Measurements from ENCODE around the gene CCDC24. TPM values are rescaled to one million over a fixed set of nuclear protein-coding genes. Genes with fewer than 3 reads are reported as not detected.
A peak's percentile ranks its signal among the peaks of the same experiment; 100 is the strongest.

CCDC24 gene
- 10.6 and 11.1 TPM in 2 replicates for total RNA-seq (2014; rRNA removed; shearing (Covaris generic))

DNA sequence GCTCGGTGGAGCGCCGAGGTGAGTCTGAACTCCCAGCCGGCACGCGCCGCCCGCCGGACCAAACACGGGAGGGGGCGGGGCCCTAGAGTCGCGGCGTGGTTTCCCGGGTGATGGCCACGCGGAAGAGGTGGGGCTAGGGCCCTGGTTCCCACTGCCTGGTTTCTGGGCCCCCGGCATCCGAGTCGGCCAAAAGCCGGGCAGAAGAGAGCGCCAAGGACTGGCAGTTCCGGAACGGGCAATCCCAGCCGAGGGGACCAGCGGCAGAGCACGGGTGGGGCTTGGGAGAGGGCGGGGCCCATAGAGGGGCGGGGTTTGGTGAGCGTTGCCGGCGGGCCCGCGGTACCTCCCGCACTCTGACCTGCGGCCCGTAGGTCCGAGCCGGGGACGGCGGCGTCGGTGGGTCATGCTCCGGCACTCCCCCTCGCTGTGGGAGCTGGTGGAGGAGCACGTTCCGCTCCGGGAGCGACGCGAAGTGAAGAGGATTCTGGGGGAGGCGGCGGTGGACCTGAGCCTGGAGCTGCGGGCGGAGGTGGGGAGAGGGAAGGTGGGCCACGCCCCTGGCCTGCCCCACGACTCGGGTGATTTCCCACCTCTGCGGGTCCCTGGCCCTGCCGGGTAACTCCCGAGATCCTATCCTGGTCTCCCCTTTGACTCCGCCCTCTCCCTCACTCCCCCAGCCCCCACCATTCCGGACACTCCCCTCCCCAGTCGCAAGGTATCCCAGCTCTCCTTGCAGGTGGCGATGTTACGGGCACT lies at the start of gene CCDC24:
Gene CCDC24, plus strand, starts transcription at position 124 of the 756 bp plus-strand sequence. Its CDS starts 280 bp downstream, at position 404.
- peak; percentile 92 for DNase-seq (ENCODE audit: low read depth)

DNA sequence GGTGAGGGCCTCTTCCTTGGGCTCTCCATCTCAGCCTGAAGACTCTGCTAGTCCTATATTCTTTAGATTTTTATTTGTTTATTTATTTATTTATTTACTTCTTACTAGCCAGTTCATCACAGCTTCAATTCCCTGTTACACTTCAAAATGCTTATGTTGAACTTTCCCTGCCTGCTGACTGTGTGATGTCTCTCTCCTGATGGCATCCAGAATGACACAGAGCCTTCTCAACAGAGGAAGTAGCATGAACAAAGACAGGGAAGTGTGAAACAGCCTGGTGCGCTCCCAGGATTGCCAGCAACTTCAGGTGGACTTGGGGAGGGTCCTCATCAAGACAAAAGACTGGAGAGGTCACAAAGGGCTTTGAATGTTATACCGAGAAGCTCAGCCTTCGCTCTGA lies 49.0 kb upstream of the CCDC24 start:
- no peak for DNase-seq (ENCODE audit: low read depth)

DNA sequence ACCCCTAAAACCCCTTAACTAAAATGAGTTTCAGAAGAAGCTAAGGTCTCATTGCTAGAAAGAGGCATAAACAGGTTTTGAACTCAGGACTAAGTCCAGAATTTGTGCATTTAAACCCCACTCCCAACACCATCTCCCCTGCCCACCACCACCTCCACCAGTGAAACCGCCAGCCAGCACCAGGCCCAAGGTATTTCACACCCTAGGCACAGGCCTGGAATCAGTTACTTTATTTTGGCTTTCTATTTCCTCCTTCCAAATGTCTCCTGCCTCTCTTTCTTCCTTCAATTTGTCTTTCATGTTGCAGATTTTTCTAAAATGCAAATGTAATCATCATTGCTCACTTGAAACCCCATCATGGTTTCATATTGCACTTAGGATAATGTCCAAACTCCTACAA lies 46.5 kb upstream of the CCDC24 start:
- no peak for DNase-seq (ENCODE audit: low read depth)

DNA sequence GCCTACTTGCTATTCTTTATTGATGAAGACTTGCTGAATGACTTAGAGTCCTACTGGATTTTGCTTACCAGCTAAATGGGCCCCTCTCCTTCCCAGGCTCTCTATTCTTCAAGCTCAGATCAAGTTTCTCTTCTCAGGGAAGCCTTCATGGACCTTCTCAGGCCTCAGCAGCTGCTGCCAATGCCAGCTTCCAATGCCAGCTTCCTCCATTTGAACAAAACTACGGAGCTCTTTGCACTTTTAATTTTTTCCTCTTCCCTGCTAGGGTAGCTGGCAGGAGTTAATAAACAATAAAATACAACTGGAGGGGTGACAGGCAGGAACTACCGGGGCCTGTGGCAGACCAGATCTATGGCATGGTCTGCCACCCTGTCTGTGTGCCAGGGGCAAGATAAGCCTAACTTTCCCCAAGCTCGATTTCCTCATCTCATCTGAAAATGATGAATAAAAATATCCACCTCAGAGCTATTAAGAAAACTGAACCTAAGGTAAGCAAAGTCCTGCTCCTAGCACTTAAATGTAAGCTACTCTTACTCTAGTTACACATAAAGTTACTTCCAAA lies 45.6 kb upstream of the CCDC24 start:
- DNase-seq (ENCODE audit: low read depth) = no peak

DNA sequence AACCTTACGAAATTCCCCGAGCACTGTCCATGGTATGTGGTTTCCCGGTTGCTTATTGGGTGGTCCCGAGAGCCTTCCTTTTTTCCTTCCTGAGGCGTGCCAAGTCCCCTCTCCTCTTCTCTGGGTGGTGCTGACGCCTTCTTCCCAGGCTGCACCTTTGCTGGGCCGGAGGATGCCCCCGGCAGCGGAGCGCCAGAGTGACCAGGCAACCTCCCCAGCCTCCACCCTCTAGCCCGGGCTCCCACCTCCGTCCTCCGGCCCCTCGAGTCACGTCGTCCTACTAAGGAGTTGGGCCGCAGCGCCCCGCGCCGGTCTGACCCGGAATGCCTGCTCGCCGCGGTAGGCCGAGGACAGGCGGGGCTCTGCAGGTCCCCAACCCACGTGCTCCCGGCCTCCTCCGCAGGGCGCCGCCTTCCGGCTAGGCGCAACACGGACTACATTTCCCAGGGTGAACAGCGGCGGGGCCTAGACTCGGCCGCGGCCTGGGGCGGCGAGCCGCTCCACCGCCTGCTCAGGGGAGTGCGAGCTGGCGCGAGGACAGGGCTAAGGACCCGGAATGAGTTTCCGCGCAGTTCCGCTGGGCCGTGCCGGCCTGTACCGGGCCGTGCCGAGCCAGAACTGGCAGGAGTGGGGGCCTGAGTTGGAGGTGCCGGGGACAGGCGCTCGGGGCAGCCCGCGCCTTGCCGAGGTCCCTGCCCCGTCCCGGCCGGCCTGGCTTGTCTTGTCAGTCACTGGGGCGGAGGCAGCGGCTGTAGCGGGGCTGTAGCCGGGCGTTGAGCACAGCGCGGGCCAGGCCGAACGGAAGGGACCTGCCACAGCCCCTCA lies 45.0 kb upstream of the CCDC24 start, which contains the start of gene IPO13:
Gene IPO13, plus strand, starts transcription at position 715 of the 825 bp plus-strand sequence. CDS start 651 bp downstream, outside the sequence.
- DNase-seq (ENCODE audit: low read depth) = peak; percentile 92

DNA sequence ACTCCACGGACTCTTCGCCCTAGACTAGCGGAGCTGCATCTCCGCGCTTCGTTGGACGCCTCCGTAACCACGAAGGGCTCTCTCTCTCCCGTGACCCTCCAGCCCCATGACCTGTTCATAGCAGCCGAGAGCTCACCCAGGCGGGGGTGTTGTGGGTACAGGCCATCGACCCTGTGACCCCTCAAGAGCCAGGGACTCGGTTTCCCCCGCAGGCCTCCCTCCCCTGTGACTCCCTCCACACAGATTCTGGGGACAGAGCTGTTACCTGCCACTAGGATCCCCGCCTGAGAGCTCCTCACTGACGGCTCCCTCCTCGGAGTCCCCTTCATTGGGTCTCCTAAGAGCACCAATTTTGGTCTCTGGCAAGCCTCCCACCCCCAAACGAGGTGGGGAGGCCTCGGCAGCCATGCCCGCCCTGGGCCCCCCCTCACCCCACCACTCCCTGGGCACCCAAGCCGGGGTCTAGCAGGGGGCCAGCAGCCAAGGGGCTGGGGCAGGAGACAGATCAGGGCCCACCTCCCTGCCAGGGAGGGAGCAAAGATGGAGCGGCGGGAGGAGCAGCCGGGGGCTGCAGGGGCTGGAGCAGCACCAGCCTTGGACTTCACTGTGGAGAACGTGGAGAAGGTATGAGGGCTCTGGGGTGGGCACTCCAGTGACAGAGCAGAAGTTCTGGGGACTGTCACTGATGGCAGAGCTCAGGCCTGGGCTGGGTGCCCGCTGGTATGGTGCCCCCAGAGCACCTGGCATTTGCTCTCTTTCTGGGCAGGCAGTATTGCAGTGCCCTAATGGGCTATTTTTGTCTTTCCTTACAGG lies 44.1 kb upstream of the CCDC24 start:
- DNase-seq (ENCODE audit: low read depth) = no peak

DNA sequence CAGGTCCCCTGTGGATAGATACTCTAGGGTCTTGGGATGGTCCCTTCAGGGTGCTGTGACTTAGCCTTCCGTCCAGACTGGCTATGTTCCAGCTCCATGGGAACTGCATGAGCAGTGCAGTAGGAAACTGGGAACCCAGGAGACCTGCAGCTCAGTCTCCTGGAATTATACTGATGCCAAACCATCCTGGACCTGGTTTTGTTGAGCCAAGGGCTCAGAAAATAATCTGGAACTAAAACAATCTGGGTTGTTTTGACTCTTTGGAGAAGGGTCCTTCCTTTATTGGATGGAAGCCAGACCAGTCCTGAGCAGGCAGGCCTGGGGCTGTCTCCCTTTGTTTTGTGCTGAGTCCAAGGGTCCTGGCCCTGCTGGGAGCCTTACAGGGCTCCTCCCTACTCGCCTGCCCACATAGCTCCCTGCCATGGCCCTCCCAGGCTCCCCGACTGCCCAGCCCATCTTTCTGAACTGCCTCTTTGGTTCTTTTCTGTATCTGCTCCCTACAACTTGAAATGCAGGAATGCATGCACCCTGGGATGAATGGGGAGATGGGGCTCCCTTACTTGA lies 43.4 kb upstream of the CCDC24 start:
- no peak for DNase-seq (ENCODE audit: low read depth)

DNA sequence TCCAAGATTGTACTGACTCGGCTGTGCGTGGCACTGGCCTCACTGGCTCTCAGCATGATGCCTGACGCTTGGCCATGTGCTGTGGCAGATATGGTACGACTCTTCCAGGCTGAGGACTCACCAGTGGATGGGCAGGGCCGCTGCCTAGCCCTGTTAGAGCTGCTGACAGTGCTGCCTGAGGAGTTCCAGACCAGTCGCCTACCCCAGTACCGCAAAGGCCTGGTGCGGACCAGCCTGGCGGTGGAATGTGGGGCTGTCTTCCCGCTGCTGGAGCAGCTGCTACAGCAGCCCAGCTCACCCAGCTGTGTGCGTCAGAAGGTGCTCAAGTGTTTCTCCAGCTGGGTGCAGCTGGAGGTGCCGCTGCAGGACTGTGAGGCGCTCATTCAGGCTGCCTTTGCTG lies 41.7 kb upstream of the CCDC24 start:
- DNase-seq (ENCODE audit: low read depth) = no peak

DNA sequence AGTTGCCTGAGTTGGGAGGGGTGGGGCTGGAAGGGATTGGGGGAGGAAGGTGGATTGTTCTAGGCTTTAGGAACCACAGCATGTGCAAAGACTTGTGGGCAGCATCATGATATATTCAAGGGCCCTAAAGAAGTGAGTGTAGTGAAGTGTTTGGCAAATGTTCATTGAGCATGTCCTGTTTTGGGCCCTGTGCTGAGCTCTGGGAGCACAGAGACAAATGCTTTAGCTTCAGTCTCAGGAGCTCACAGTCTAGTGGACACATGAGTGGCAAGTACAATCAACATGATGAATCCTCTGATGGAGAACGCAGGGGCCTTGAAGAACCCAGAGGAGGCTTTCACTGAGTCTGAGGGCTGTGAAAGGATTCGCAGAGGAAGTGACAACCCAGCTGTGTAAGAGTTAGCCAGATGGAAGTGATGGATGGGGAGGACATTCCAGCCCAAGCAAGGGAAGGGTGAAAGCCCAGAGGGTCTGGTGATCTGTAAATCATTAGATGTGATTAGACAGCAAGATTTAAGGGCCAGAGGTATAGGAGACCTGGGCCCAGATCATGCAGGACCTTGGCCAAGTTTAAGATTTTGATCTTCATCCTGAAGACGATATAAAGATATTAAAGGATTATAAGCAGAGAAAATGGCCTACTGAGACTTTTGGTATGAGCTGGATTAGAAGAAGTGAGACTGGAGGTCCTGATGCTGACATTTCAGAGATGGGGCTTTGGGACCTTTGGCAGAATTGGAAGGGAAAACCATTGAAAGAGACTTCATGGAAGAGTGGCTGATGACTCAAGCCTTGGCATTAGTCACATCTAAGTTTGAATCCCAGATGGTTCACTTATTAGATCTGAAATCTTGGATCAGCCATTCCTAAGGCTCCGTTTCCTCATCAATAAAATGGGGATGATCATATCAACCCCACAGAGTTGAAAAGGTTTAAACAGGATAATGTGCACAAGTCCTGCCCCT lies 40.1 kb upstream of the CCDC24 start:
- peak; percentile 39 for DNase-seq (ENCODE audit: low read depth)

DNA sequence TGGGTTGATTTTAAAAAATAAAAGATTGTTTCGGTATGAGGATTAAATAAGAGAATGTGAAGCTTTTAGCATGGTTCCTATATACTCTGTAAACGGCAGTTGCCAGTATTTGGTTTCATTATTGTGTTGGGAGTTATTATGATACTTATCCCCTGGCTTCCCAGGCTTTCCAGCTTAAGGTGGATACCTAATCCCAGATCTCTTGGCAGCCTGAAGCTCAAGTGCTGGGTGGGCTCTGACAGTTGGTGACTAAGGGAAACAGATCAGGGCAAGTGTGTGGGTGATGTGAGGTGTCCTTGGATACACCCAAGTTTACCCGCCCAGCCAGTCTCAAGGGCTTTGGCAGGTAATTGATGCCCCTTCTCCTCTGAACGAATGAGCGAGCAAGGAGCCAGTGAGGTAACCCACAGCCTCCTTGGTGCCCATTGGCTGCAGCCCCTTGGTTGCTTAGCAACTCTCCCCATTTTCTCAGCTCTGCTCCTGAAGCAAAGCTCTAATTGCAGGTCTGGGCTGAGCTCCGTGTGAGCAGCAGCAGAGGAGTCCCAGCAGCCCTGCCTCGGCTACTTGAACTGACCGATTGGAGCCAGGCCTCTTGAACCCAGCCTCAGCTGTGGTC lies 38.6 kb upstream of the CCDC24 start:
- no peak for DNase-seq (ENCODE audit: low read depth)

DNA sequence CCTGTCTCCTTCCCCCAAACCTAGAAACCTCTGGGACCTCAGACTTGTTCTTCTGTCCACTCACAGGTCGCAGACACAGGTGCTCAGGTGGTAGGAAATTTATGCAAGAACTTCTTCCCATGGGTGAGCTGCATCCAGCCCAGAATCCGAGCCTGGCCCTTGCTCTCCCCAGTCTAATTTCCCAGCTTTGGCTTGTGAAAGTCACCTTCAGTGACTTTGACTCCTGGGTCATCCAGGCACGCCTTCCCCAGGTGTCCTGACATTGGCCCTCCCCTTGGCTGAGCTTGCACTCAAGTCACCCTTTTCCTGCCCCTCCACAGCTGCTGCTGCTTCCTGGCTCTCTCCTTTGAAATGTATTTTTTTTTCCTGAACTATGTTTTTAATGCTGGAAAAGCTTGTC lies 38.0 kb upstream of the CCDC24 start:
- DNase-seq (ENCODE audit: low read depth) = no peak

DNA sequence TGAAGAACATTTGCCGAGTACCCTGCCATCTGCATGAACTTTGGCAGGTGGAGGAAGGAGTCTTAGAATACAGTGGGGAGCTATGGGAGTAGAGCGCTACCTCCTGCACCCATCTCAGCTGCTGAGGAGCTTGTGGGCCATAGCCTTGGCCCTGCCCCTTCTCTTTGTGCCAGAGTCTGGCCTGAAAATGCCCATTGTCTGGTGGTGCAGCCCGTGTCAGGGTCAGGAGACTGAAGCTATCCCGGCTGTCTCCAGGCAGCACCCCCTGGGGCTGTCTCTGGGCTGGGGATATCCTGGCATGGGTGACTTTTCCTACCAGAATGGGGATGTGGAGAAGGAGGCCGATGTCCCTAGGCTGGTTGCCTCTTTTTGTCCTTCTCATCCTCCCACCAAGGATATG lies 37.4 kb upstream of the CCDC24 start:
- no peak for DNase-seq (ENCODE audit: low read depth)

DNA sequence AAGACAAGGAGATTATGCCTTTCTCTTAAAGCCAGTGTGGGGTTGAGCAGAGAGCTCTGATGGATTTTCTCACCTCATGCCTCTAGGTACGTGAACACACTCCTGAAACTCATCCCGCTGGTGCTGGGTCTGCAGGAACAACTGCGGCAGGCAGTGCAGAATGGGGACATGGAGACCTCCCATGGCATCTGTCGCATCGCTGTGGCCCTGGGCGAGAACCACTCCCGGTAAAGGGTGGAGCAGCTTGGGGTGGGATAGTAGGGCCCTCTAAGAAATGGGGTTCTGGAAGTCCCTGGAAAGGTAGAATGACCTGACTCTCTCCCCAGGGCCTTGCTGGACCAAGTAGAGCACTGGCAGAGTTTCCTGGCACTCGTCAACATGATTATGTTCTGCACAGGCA lies 35.2 kb upstream of the CCDC24 start:
- DNase-seq (ENCODE audit: low read depth) = no peak

DNA sequence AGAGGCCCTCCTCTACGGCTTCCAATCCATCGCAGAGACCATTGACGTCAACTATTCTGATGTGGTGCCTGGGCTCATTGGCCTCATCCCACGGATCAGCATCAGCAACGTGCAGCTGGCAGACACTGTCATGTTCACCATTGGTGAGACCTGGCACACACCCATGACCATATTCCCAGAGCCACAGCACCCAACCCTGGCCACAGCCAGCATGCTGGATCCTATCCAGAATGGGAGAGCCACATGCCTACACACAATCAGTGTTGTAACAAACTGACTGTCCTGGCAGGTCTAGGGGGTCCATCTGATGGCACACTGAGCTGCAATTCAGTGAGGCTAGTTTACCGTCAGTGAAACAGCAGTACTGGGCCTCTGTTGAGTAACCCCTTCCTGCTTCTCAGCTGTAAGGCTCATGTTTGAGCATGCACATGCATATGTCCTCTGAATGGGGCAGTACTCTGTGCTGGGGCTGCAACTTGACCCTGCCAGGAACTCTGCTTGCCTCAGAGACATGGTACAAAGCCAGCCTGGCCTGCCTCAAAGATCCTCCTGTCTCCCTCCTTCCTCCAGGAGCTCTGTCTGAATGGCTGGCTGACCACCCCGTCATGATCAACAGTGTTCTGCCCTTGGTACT lies 33.9 kb upstream of the CCDC24 start:
- no peak for DNase-seq (ENCODE audit: low read depth)

DNA sequence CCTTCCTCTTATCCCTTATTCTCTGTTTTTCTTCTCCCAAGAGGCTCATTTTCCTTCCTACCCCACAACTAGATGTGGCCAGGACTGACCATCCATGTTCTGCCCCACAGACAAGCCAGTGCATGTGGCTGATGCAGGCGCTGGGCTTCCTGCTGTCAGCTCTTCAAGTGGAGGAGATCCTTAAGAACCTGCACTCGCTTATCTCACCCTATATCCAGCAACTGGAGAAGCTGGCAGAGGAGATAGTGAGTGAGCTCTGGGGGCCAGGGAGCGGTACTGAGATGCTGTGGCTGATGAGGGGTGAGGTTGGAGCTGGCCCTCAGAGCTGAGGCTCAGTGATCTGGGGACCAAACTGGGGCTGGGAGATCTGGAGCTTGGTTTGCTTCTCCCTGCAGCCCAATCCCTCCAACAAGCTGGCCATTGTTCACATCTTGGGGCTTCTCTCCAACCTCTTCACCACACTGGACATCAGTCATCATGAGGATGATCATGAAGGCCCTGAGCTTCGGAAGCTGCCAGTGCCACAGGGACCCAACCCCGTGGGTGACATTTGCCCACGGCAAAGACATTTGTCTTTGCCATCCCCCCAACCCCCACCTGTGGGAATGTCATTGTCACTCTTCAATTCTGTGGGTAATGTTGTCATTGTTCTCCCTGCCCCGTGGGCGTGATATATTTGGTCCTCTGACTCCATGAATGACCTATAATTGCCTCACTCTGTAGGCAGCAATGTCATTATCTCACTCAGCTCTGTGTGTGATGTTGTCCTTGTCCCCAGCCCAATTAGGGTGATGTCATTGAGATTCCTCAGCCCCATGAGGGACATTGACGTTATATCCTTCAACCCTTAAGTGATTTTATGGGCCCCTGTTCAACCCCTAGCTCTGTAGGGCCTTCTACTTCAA lies 32.8 kb upstream of the CCDC24 start:
- no peak for DNase-seq (ENCODE audit: low read depth)

DNA sequence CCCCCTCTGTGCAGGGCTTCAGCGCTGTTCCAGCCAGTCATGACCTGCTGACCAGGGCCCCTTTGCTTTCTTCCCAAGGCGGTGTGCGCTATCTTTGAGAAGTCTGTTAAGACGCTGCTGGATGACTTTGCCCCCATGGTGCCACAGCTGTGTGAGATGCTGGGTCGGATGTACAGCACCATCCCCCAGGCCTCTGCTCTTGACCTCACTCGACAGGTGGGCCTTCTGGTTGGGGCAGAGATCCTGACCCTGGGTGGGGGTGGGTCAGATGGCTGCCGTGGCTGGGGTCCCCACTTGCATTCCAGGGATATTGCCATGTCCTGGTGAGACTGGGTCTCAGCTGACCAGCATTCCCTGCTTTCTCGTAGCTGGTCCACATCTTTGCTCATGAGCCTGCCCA lies 30.6 kb upstream of the CCDC24 start:
- DNase-seq (ENCODE audit: low read depth) = no peak

DNA sequence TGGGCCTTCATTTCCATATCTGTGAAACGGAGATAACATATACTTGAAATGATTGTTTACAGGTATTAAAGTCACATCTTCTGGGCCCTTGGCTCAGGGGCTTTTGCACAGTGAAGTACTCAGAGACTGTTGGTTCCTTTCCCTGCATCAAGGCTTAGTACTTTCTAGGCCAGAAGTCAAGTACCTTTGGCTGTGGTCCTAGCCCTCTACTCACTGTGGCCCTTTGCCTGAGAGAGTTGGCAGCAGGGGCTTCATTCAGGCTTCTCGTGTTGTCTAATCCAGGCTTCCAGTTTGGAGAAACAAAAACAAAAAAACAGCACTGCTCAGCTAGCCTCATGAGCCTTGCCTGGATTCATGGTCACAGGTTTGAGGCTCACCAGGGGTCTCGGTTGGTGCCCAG lies 29.7 kb upstream of the CCDC24 start:
- DNase-seq (ENCODE audit: low read depth) = no peak

DNA sequence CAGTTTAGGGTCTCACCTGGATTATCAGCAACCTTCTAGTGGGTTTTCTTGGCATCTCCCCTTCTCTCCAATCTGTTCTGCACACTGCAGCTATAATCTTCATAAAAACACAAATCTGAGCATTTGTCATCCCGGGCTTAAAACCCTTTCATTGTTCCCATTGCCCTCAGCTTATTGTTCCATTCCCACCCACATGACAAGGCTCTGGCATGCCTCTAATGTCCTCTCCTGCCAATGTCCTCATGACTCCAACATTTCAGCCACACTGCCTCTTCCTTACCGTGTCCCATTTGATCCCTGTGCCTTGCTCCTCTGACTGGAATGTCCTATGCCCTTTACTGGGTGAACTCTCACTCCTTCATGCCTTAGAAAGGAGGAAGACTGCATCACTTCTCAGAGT lies 29.1 kb upstream of the CCDC24 start:
- no peak for DNase-seq (ENCODE audit: low read depth)
